ENCODE measurements around the gene KEL. TPM values are rescaled to one million over a fixed set of nuclear protein-coding genes. Genes with fewer than 3 reads are reported as not detected.

KEL gene
- total and polyA plus RNA-seq, 9 donors = 0.66 to 7.5 (median 1.4) TPM

DNA sequence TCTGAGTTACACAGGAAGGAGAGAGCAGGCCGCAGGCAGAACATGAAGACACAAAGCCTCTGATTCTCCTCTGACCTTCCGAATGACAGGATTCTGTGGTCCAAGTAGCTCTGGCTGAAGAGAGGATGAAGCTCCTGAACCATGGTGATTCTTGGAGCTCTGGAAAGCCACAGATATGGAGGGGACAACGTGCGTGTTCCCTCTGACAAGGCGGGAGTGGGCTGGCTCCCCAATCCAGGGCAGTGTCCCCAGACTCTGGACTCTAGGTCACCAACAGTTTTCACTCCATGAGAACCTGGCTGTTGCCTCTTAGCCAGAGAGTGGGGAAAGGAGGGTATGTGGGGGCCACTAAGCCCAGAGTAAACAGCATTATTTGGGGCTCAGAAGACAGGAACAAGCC is 69.2 kb downstream of the KEL start:
- H3K4me1 ChIP-seq (ENCODE audit: control insufficient read depth, insufficient read depth, low read length) = no peaks in the 10 kb centered on the region
- no peak for DNase-seq
- no peaks in the 10 kb centered on the region for H3K9me3 ChIP-seq (replicated peaks; ENCODE audit: control insufficient read depth, low read depth, low read length)
- no peak overlapping the region for H3K27ac ChIP-seq (ENCODE audit: low read length)
- 92% methylated on average over 2 of the region's 5 CpGs for WGBS (ENCODE audit: insufficient coverage)
- no peaks in the 10 kb centered on the region for H3K36me3 ChIP-seq (ENCODE audit: control insufficient read depth, insufficient read depth, low read length)
- H3K27me3 ChIP-seq (ENCODE audit: control insufficient read depth, insufficient read depth, low read length) = no peaks in the 10 kb centered on the region
- no peak overlapping the region for H3K4me3 ChIP-seq (ENCODE audit: low read length)

GRCh38 chr7:142891490-142892082 is 70.6 kb downstream of the KEL start:
- no peak overlapping the region for H3K4me3 ChIP-seq (ENCODE audit: low read length)
- no peak for DNase-seq
- H3K4me1 ChIP-seq (ENCODE audit: control insufficient read depth, insufficient read depth, low read length) = no peaks in the 10 kb centered on the region
- no peaks in the 10 kb centered on the region for H3K9me3 ChIP-seq (replicated peaks; ENCODE audit: control insufficient read depth, low read depth, low read length)
- no peaks in the 10 kb centered on the region for H3K36me3 ChIP-seq (ENCODE audit: control insufficient read depth, insufficient read depth, low read length)
- H3K27me3 ChIP-seq (ENCODE audit: control insufficient read depth, insufficient read depth, low read length) = no peaks in the 10 kb centered on the region
- 66% methylated on average over 6 of the region's 10 CpGs for WGBS (ENCODE audit: insufficient coverage)
- H3K27ac ChIP-seq (ENCODE audit: low read length) = no peak overlapping the region

Other genes with a start within 250 kb of the KEL start
- gene PRSS1, start 212.9 kb downstream of the KEL start, total RNA-seq = not detected
- not detected for gene PRSS1, start 212.9 kb downstream of the KEL start, polyA plus RNA-seq (ENCODE audit: insufficient read depth in 1 of 8, insufficient read length in 8 of 8, low replicate concordance in 1 of 8)
- gene PRSS2, start 191.4 kb downstream of the KEL start, total RNA-seq = 0.09 TPM
- 1 to 10 TPM in 2 of 8 donors, not detected in 6; 1.2 to 1.3 TPM for gene PRSS2, start 191.4 kb downstream of the KEL start, polyA plus RNA-seq (ENCODE audit: insufficient read depth in 1 of 8, insufficient read length in 8 of 8, low replicate concordance in 1 of 8)
- gene EPHB6, start 107.3 kb downstream of the KEL start, total RNA-seq = 2.8 TPM
- gene EPHB6, start 107.3 kb downstream of the KEL start, polyA plus RNA-seq (ENCODE audit: insufficient read depth in 1 of 8, insufficient read length in 8 of 8, low replicate concordance in 1 of 8) = 10 to 100 TPM in 1 of 8 donors, 1 to 10 TPM in 7; 4.2 to 13.4 (median 6.2) TPM
- gene TRPV6, start 76.6 kb downstream of the KEL start, total RNA-seq = 0.09 TPM
- gene TRPV6, start 76.6 kb downstream of the KEL start, polyA plus RNA-seq (ENCODE audit: insufficient read depth in 1 of 8, insufficient read length in 8 of 8, low replicate concordance in 1 of 8) = under 1 TPM in 6 of 8 donors, not detected in 2; 0.05 to 0.57 (median 0.16) TPM
- 0.04 TPM for gene TRPV5, start 28.6 kb downstream of the KEL start, total RNA-seq
- under 1 TPM in 5 of 8 donors, not detected in 3; 0.04 to 0.11 (median 0.07) TPM for gene TRPV5, start 28.6 kb downstream of the KEL start, polyA plus RNA-seq (ENCODE audit: insufficient read depth in 1 of 8, insufficient read length in 8 of 8, low replicate concordance in 1 of 8)
- not detected for gene LLCFC1, start 22.9 kb downstream of the KEL start, total RNA-seq
- under 1 TPM in 4 of 8 donors, not detected in 4; 0.23 to 0.39 (median 0.33) TPM for gene LLCFC1, start 22.9 kb downstream of the KEL start, polyA plus RNA-seq (ENCODE audit: insufficient read depth in 1 of 8, insufficient read length in 8 of 8, low replicate concordance in 1 of 8)
- gene OR9A2, start 64.8 kb upstream of the KEL start, total RNA-seq = 0.18 TPM
- gene OR9A2, start 64.8 kb upstream of the KEL start, polyA plus RNA-seq (ENCODE audit: insufficient read depth in 1 of 8, insufficient read length in 8 of 8, low replicate concordance in 1 of 8) = not detected
- not detected for gene OR6V1, start 90.0 kb upstream of the KEL start, total RNA-seq
- gene OR6V1, start 90.0 kb upstream of the KEL start, polyA plus RNA-seq (ENCODE audit: insufficient read depth in 1 of 8, insufficient read length in 8 of 8, low replicate concordance in 1 of 8) = not detected
- gene PIP, start 169.7 kb upstream of the KEL start, total RNA-seq = not detected
- gene PIP, start 169.7 kb upstream of the KEL start, polyA plus RNA-seq (ENCODE audit: insufficient read depth in 1 of 8, insufficient read length in 8 of 8, low replicate concordance in 1 of 8) = not detected
- not detected for gene TAS2R39, start 221.1 kb upstream of the KEL start, total RNA-seq
- gene TAS2R39, start 221.1 kb upstream of the KEL start, polyA plus RNA-seq (ENCODE audit: insufficient read depth in 1 of 8, insufficient read length in 8 of 8, low replicate concordance in 1 of 8) = under 1 TPM in 1 of 8 donors, not detected in 7; 0.32 TPM